T-helper 22 cell (primary cell): ENCODE results near the gene KIF26A.
"Not testable (repeated sequence)": the region's sequence is repeated elsewhere in the genome, so short reads cannot be mapped to it uniquely, and the experiment has no call there.

Experiments
- DNase-seq: peaks from one replicate; pipeline ENCODE4 v3.0.0-alpha.2; 2020; ENCODE audit warnings: low read depth

The KIF26A gene

DNA sequence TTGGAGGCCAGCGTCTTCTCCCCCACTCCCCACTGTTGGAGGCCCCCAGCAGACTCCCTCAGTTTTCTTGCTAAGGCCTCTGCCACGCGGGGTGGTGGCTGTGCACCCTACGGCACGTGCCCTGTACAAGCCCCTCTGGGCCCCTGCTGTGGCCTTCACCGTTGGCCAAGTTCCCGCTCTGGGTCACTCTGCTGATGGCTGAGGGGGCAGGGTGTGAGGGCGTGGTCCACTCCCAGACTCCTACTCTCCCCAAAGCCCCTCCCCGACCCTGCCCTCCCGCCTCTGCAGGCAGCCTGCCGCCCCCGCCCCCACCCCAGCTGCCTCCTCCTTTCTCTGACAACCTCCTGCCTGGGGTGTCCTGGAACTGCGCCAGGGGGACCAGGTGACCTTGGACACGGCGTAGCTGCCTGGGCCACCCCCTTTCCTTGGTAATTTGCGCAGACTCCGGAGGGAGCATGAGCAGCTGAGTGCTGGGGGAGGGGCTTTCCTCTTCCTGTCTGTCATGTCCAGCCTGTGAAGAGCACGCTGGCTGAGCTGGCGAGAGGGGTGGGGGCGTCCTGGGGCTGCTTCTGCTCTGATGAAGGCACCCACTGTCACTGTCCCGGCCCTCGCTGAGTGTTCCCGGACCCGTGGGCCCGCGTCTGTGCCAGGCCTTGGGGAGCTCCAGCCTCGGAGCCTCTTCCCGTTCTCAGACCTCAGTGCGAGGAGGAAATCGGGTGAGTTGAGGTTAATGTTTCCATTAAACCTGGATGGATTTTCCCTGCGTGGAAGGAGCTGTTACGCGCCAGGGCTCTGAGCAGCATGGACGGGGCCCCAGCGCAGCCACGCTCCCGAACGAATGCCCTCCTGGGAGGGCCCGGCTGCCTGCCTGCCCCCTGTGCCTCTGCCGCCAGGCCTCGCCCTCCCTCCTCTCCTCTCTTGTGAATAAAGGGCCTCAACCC lies 85.0 kb downstream of the KIF26A start:
- no peak for DNase-seq

DNA sequence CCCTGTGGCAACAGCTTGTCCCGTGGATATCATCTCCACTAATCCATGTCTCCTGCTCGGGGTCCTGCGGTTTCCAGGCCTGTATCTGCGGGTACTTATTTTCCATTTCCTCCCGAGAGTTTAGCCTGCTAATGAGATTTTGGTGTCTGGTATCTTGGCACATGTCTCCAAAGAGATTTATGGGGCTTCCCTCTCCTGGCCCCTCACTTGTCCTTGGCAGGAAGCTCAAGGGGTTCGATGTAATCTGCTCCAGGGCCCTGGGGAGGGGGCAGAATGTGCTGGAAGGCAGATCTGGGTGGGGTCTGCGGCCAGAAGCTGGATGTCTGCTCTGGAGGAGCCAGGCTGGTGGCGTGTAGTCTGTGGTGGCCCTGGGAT lies 85.7 kb downstream of the KIF26A start:
- DNase-seq = no peak

DNA sequence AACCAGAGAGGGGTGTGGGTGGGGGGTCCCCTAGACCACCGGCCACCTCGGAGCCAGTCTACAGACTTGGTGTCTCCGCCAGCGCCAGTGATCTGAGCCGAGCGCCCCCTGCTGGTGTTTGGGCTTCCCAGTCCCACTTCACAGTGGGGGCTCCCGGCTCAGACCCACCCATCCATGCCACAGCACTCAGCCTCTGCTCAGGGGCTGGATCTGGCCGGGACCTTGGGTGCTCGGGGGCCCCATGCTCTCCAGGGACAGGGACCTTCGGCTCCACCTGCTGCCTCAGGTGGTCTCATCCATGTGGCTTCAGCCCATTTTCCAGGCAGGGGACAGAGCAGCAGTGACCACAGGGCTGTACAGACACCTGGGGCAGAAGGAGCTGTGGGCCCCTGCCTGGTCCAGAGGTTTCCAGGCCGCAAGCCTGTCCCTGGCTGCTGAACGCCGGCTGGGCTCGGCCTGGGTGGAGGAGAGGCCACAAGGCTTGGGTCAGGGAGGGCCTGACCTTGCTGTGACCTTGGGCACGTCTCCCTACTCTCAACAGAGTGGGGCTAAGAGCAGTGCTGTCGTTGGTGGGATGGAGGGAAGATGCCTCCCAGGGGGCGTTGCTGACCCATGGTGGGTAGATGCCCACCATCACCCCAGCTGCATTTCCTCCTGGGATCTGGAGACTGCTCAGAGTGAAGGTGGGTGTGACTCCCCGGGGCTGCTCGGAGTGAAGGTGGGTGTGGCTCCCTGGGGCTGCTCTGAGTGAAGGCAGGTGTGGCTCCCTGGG lies 86.3 kb downstream of the KIF26A start:
- DNase-seq = no peak

DNA sequence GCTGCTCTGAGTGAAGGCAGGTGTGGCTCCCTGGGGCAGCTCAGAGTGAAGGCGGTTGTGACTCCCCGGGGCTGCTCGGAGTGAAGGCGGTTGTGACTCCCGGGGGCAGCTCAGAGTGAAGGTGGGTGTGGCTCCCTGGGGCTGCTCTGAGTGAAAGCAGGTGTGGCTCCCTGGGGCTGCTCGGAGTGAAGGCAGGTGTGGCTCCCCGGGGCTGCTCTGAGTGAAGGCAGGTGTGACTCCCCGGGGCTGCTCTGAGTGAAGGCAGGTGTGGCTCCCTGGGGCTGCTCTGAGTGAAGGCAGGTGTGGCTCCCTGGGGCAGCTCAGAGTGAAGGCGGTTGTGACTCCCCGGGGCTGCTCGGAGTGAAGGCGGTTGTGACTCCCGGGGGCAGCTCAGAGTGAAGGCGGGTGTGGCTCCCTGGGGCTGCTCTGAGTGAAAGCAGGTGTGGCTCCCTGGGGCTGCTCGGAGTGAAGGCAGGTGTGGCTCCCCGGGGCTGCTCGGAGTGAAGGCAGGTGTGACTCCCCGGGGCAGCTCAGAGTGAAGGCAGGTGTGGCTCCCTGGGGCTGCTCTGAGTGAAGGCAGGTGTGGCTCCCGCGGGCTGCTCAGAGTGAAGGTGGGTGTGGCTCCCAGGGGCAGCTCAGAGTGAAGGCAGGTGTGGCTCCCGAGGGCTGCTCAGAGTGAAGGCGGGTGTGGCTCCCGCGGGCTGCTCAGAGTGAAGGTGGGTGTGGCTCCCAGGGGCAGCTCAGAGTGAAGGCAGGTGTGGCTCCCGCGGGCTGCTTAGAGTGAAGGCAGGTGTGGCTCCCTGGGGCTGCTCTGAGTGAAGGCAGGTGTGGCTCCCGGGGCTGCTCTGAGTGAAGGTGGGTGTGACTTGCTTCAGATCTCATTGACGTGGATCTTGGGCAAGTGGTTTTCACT lies 87.1 kb downstream of the KIF26A start:
- DNase-seq = not testable (repeated sequence)

DNA sequence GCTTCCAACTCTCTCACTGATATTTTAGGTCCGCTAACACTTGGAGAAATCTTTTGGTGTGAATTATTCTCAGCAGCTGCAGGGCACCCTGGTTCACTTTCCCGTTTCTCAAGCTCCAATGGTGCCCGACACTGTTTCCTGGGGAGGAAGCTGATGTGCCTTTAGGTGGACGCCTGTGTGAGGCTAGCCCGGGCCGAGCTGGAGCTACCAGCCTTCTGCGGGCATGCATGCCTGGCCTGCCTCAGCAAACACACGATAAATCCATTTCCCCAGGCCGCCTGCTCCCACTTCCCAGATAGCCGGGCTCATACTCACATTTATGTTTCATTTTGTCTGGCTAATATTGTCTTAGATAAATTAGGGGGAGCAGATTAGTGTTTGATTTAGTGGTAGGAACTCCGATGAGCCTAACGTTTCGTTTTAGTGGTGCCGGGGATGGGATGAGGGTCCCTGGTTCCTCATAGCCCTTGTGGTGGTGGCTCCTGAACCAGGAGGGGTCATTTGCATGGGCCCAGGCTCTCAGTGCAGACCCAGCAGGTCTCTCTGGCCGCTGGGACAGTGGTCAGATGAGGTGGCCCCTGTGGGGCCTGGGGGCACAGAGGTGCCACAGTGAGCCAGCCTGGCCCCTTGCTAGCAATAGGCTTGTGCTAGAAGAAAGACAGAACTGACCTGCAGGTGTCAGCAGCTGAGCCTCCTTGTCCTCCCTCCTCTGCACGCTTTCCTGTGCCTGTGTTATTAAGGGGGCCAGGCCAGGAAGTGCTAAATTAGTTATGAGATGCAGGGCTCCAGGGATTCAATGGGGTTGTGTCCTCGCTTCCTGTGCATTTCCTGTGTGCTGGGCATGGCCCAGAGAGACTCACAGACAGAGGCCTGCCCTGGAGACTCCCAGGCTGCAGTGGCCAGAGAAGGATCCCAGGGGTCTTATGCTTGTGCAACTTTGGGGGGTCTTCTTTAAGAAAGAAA lies 88.3 kb downstream of the KIF26A start:
- no peak for DNase-seq

DNA sequence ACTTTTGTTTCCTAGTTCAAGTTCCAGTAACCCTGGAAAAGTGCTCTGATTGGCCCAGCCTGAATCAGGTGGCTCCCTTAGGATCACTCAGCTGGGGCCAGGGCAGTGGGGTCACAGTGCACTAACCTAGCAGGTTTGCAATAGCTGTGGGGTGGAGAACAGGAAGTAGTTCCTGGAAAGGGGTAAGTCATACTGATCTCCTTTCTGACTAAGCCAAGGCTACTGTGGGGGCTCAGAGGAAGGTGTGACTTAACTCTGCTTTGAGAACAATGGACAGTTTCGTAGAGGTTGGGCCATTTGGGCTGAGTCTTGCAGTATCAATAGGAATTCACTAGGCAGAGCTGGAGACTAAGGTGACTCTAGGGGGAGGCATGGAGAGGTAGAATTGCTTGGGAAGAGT lies 89.4 kb downstream of the KIF26A start:
- DNase-seq = no peak

DNA sequence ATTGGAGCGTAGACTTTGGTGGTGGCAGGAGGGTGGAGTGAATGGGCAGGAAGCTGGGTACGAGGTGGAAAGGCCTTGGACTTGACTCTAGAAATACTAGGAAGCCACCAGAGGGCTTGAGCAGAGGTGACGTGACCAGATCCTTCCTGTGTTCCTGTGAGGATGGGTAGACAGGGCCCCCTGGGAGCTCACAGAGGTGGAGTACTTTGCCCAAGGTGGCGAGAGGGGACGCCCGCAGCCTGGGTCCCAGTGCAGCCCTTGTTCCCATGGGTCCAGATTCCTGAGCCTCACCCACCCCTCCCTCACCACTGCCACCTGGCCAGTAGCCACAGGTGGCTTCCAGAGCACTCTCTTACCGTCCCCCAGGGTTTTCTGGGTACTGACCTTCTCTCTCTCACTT lies 89.8 kb downstream of the KIF26A start:
- no peak for DNase-seq

DNA sequence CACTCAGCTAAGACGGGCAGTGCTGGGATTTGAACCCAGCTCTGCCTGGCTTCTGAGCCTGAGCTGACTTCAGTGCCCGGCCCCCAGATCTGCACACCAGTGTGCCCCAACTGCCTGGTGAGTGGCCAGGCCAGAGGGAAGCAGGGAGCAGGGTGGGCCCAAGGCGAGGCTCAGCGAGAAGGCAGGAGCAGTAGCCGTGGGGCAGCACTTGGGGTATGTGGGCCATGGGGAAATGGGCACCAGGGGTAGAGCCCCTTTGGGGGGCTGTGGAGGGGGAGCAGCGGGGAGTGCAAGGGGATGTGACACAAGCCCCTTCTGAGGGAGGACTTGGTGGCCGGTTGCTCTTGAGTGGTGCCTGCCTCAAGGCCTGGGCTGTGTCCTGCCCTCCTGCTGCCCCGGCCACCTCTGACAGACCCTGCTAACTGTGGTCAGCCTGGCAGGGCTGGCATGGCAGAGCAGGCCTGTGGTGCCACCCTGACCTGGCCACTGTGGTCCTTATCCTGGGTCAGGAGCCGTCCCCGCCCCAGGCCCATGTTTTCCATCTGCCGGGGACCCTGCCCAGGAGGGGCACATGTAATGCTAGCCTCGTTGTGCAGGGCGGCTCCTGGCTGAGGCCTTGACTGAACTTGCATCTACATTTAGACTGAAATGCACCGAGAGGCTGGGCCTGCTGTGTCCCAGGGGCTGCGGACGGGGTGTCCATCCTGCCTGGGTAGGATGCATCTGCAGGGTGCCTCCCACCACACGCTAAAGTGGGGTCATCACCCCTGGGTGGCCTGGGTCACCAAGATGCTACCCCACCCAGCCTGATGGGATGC lies 90.5 kb downstream of the KIF26A start:
- DNase-seq = no peak

DNA sequence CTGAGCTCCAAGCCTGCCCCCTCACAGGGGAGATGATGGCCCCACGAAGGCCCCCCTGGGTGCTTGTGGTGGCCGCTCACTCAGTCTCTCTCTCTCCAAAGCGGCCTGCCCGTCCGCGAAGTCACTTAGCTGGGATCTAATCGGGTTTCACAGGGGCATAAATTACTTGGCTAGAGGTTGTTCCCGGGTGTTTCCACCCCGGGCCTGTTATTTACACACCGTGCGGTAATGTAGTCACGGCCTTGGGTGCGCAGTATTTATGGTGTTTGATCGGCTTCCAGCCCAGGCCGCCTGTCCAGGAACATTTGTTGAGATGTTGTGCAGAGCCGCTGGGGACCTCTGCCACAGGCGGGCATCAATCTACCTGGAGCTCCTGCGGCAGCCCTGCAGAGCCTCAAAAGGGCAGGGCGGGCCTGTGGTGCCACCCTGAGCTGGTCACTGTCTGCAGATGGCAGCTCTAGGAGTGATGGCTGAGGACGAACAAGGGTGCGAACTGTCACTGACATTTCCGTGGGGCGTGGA lies 91.2 kb downstream of the KIF26A start:
- DNase-seq = no peak

DNA sequence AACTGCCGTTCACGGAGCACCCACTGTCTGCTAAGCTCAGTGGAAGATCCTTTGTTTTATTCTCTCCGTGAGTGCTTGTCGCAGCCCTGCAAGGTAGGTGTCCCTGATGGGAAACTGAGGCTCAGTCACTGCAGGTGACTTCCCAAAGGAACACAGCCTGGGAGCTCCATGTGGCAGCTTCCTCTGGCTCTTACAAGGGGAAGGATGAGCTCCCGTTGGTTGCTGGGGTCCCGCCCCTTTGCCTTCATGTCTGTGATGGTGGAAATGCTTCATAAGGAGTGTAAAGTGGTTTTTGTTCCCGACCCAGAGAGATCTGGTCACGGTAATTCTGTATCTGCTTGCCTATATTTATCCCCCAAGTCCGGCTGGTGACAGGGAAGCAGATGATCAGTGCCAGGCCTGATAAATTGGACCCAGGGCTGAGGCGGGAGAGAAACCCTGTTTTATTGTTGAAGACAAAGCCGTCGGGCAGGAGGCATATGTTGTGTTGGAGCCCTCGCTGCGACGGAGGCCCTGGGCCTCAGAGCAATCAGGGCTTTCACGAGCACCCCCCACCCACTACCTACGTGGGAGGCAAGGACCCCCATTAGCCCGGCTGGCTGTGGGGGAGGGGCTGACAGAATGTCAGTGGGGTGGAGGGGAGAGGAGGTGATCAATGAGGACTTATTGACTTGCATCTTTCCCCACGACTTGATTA lies 91.9 kb downstream of the KIF26A start:
- no peak for DNase-seq
